HG03060 (cell line): Measurements from ENCODE around the gene COL5A2.

Experiments
- ATAC-seq: cut with Tn5 transposase; IDR thresholded peaks from one replicate; pipeline ENCODE4 v1.9.1; 2021; ENCODE audit warnings: low read depth, moderate number of reproducible peaks; ENCODE audit not compliant: unreplicated experiment

The COL5A2 gene

DNA sequence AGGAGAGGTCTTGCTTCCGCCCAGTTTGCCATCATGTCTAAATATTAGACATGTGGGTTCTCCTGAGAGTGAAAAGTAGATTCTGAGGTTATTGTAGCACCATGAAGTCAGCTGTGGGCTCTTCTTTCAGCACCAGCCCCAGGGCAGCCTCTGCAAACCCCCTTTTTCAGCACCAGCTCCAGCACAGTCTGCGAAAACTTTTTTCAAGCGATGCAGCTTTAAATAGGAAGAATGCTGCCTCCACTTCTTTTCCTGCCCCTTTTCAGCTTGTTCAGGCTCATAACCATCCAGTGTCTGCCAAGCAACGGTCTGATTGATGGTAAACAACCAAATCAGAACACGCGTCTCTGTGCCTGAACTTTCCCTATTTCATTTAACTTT, at the start of gene COL5A2:
Gene COL5A2 (minus strand): TSS at position 192 of the 381 bp plus-strand sequence. CDS start 157 bp downstream, at position 35.
- no peak for ATAC-seq

DNA sequence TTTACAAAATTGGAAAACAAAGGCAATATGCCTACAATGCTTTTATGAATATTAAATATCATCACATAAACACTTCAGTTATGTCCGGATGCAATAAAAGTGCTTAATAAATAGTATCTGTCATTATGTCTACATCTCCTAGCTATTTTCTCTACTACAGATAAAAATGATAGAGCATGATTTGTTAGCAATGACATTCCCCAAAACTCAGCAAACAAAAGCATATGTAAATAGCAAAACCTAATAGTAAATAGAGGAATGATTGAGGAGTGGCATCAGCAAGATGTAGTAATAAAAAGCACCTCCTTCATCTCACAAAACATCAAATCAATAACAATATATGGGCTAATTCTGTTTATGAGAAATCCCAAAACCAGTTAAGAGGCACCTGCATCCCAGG, 46.5 kb upstream of the COL5A2 start:
- ATAC-seq, result no peak

GRCh38 chr2:189225032-189225431, 45.5 kb upstream of the COL5A2 start:
- ATAC-seq, result no peak

GRCh38 chr2:189222468-189223105, 43.0 kb upstream of the COL5A2 start:
- ATAC-seq, result no peak

- ATAC-seq, result no peak
These were observed 42.4 kb upstream of the COL5A2 start for GRCh38 chr2:189221811-189222467.

DNA sequence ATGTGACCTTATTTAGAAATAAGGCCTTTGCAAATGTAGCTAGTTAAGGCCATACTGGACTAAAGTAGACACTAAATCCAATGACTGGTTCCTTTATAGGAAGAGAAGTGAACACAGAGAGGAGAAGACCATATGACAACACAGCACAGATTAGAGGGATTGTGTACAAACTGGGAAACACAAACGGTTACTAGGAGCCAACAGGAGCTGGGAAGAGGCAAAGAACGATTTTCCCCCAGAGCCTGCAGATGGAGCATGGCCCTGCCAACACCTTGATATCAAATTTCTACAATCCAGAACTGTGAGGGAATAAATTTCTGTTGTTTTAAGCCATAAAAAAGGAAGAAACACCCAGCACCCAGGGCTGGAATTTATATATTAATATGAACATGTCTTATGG, 38.7 kb upstream of the COL5A2 start:
- ATAC-seq, result no peak

DNA sequence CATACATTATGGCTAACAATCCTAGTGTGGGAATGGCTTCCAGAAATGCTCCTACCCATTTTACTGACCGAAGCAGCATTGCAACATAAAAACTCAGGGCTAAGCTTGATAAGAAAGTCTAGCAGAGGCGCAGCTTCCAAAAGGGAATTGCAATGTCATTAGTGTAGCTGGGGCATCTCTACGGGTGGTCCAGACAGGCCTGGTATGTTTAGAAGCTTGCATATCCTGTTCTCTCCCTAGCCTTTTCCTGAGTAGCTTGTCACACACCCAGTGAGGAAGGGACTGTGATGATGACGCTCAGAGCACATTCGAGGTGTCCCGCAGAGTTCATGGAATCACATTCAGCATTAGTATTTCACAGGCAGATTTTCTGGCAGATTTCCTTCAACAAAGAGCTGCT, 38.0 kb upstream of the COL5A2 start:
- ATAC-seq, result no peak

DNA sequence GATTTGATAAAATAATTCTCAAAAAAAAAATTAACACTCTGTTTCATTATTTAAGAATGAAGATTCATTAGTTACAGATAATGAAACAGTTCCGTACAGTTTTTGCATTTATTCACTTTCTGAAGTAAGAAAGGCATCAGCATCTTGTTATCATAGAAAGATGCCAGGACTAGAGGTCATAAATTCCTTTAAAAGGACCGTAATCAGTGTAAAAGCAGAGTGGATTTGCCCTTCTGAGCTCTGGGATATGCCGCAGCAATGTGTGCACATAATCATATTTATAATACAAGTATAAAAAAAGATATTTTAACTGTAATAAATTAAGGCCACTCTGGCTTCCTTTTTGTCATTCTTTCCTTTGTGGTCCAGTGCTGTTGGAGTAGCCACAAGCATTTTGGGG, 37.5 kb upstream of the COL5A2 start:
- no peak for ATAC-seq

GRCh38 chr2:189214484-189214883, 34.9 kb upstream of the COL5A2 start:
- no peak for ATAC-seq

DNA sequence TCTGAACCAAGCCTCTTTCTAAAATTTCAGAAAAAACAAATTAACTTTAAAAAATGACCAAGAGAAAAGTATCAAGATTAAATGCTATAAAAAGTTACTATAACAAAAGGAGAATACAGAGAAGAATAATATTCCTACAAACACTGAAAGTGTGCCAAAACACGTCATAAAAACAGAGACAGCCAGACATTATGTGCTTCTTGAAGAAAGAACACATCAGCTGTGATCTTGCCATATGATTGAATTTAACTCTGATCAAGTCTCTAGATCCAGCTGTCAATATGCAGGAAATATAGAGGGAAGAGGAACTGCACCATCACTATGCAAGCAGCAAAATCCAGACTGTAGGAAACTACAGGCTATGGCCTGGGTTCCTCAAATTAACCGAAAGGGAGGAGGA, 33.7 kb upstream of the COL5A2 start:
- ATAC-seq, result no peak

GRCh38 chr2:189210250-189211087, 30.9 kb upstream of the COL5A2 start:
- no peak for ATAC-seq

DNA sequence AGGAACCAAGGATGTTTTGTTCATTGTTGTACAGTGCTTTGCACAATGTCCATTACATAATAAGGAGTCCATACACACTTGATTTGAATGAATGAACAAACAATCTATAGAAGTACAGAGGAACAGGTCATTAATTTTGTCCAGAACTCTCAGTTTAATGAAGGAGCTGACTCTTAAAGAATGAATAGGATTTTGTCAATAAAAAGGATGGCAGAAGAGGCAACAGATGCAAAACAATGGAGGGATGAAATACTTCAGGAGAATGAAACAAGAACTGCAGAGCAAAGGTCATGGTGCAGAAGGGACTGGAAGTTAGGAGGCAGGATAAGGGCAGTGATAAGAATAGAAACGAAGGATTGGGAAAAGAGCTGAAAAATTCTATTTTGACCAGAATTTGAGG, 28.7 kb upstream of the COL5A2 start:
- ATAC-seq, result no peak

- ATAC-seq, result no peak
These were observed 24.9 kb upstream of the COL5A2 start for GRCh38 chr2:189204322-189204941.

DNA sequence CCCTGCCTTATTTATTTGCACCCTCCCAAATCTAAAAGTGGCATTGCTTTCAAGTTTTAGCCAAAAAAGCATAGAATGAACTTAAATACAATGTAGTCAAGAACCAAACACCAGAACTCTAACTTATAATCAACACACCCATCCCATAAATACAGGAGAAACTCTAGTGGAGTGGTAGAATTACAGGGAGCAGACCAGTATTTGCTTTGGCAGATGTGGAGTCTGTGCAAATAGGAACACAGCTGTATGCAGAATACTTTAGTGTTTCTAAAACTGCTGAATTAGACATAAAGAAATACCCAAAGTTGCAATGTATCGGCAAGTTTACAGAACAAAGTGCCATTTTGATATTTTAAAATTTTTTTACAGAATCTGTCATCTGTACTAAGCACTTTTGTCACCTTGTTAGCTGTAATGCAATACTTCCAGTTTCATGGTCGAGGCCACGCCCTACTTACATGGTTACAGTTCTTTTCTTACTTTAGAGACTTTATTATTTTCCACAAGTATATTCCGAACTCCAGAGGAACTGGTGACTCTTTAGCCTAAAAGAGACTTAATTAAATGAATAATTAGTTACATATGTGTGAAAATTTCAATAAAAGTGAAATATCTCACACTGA, 23.7 kb upstream of the COL5A2 start:
- no peak for ATAC-seq

DNA sequence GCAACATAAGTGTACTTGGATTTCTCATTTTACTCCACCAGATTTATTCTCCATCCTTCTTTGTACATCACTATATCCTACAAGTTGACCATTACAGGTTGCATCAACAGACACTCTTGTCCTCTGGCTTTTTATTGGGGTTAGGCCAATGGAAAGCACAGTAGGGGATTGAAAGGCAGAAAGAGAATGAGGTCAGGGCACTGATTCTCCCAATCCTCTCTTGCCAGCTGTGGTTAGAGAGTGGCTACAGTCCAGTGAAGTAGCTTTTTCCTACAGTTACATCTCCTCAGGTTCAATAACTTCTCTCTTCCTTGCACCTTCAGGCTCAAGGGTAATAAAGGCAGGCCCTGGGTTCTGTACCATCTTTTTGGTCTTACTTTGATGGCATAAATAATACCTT, 20.2 kb upstream of the COL5A2 start:
- no peak for ATAC-seq

DNA sequence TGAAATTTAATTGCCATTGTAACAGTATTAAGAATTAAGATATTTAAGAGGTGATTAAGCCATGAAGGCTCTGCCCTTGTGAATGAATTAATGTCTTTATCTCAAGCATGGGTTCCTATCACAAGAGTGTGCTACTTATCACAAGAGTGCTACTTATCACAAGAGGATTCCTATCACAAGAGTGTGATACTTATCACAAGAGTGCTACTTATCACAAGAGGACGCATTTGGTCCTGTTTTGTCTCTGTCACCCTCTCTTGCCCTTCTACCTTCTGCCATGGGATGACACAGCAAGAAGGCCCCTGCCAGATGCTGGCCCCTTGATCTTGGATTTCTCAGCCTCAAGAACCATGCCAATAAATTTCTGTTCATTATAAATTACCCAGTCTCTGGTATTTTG, 13.2 kb upstream of the COL5A2 start:
- ATAC-seq, result no peak

- no peak for ATAC-seq
These were observed 12.2 kb upstream of the COL5A2 start for GRCh38 chr2:189191766-189192165.

DNA sequence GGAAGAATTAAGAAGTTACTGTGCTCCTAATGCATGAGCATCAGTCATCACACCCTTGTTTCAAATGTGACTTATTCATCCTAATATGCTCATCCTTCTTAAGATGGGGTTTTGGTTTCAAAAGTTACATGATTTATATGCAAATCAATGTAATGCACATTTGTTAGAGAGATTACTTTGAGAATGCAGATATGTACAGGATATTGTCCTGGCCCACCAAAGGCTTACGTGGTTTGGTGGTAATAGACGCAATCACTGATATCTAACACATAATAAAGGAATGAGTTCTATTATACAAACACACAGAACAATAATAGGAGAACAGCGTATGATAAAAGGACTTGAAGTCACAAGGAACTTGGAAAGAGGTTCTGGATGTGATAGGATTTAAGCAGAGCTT, 11.1 kb upstream of the COL5A2 start:
- ATAC-seq, result no peak

DNA sequence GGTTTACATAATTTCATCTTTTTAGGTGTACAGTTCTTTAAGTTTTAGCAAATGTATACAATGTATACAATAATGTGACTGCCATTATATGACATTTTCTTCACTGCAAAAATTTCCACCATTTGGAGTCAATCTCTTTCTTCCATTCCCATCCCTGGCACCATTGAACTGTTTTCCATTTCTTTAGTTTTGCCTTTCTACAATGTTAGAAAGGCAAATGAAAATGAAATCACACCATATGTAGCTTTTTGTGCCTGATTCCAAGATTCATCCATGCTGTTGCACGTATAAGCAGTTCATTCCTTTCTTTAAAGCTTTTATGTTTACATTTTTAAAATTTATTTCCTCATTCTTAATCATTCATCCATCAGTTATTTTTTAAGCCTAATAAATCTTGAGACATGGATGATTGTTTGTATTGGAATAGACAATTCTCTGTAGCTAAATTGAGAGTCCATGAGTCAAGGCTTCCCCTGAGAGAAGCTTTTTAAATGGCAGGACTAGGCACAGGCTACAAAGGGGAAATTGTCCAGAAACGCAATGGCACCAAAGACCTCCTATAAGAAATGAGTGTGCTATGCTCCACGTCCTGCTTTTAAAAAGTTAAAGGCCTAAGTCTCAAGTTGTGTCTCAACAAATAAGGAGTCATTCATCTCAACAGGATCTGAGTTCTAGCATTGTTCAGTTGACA, 8.7 kb upstream of the COL5A2 start:
- no peak for ATAC-seq

- no peak for ATAC-seq
These were observed 3.6 kb upstream of the COL5A2 start for GRCh38 chr2:189183170-189183569.
